Liver (tissue), 9 donors: ENCODE results near the gene CTPS1. TPM values are rescaled to one million over a fixed set of nuclear protein-coding genes. Genes with fewer than 3 reads are reported as not detected.

ENCODE experiments used
- DNase-seq: peaks from one replicate; pipeline ENCODE4 v3.0.0-alpha.2; 2017; ENCODE audit warnings: low spot score
- H3K27ac ChIP-seq, 2 donors: one replicate each; pipeline ENCODE4 v1.7.0; 2013; ENCODE audit warnings: inconsistent platforms in 2 of 2, low read length in 2 of 2, control low read depth in 1 of 2, low read depth in 1 of 2, mild to moderate bottlenecking in 1 of 2
- H3K27me3 ChIP-seq, 4 donors: one replicate each; pipeline versions ENCODE4 v1.6.1 to v1.7.0; 2013; ENCODE audit warnings: low read length in 3 of 4, inconsistent platforms in 1 of 4, mild to moderate bottlenecking in 1 of 4, moderate library complexity in 1 of 4; ENCODE audit not compliant: control insufficient read depth in 4 of 4, insufficient read depth in 4 of 4
- H3K36me3 ChIP-seq, 4 donors: one replicate each; pipeline versions ENCODE4 v1.6.1 to v1.7.0; 2013; ENCODE audit warnings: low read length in 3 of 4, mild to moderate bottlenecking in 3 of 4, low read depth in 1 of 4, moderate library complexity in 1 of 4; ENCODE audit not compliant: control insufficient read depth in 4 of 4, insufficient read depth in 3 of 4
- H3K4me1 ChIP-seq, 4 donors: one replicate each; pipeline versions ENCODE4 v1.6.1 to v1.7.0; 2013; ENCODE audit warnings: low read length in 3 of 4, mild to moderate bottlenecking in 3 of 4, moderate library complexity in 1 of 4; ENCODE audit not compliant: control insufficient read depth in 4 of 4, insufficient read depth in 4 of 4
- H3K4me3 ChIP-seq, 3 donors: one replicate each; pipeline versions ENCODE4 v1.6.1 to v1.7.0; 2013; ENCODE audit warnings: low read length in 3 of 3, control low read depth in 1 of 3, low read depth in 1 of 3, mild to moderate bottlenecking in 1 of 3
- H3K9ac ChIP-seq, 2 donors: one replicate each; pipeline ENCODE4 v1.7.0; 2013; ENCODE audit warnings: low read length in 2 of 2, mild to moderate bottlenecking in 2 of 2, moderate library complexity in 2 of 2, control low read depth in 1 of 2, low read depth in 1 of 2
- H3K9me3 ChIP-seq, 4 donors: one replicate each; pipeline versions ENCODE4 v1.6.1 to v1.7.0; 2013; ENCODE audit warnings: low read length in 3 of 4; ENCODE audit not compliant: control insufficient read depth in 4 of 4
- ATF3 ChIP-seq: IDR thresholded peaks from 2 replicates; pipeline ENCODE4 v1.6.1; 2016; ENCODE audit warnings: antibody characterized with exemption
- CTCF ChIP-seq: fragments of 150-350 bp; IDR thresholded peaks from 2 replicates; pipeline ENCODE4 v1.5.1; 2017; ENCODE audit warnings: improper control_type of control experiment, low read depth, low read length; ENCODE audit not compliant: missing input control
- GABPA ChIP-seq, 2 donors: IDR thresholded peaks in 1 of 2; conservative IDR thresholded peaks in 1 of 2; 2 replicates each; pipeline ENCODE4 v1.6.1; 2016; ENCODE audit warnings: antibody characterized with exemption in 2 of 2, mild to moderate bottlenecking in 1 of 2, moderate library complexity in 1 of 2
- HNF4A ChIP-seq, 2 donors: conservative IDR thresholded peaks; 2 replicates each; pipeline ENCODE4 v1.6.1; 2016; ENCODE audit warnings: antibody characterized with exemption in 2 of 2, mild to moderate bottlenecking in 2 of 2
- HNF4G ChIP-seq: IDR thresholded peaks from 2 replicates; pipeline ENCODE4 v1.6.1; 2016; ENCODE audit warnings: antibody characterized with exemption
- JUND ChIP-seq, 2 donors: IDR thresholded peaks; 2 replicates each; pipeline ENCODE4 v1.6.1; 2016; ENCODE audit warnings: antibody characterized with exemption in 2 of 2
- MAX ChIP-seq: IDR thresholded peaks from 2 replicates; pipeline ENCODE4 v1.6.1; 2016; ENCODE audit warnings: antibody characterized with exemption
- NR2F2 ChIP-seq: IDR thresholded peaks from 2 replicates; pipeline ENCODE4 v1.6.1; 2016; ENCODE audit warnings: antibody characterized with exemption
- RAD21 ChIP-seq, 2 donors: IDR thresholded peaks; 2 replicates each; pipeline ENCODE4 v1.6.1; 2016; ENCODE audit warnings: antibody characterized with exemption in 2 of 2, mild to moderate bottlenecking in 2 of 2
- REST ChIP-seq: IDR thresholded peaks from 2 replicates; pipeline ENCODE4 v1.6.1; 2016; ENCODE audit warnings: antibody characterized with exemption, mild to moderate bottlenecking
- RXRA ChIP-seq, 2 donors: IDR thresholded peaks; 2 replicates each; pipeline ENCODE4 v1.6.1; 2017 to 2018; ENCODE audit warnings: antibody characterized with exemption in 2 of 2, mild to moderate bottlenecking in 1 of 2
- YY1 ChIP-seq: IDR thresholded peaks from 2 replicates; pipeline ENCODE4 v1.6.1; 2016; ENCODE audit warnings: antibody characterized with exemption, mild to moderate bottlenecking
- ZBTB33 ChIP-seq: IDR thresholded peaks from 2 replicates; pipeline ENCODE4 v1.6.1; 2016; ENCODE audit warnings: antibody characterized with exemption
- WGBS: extraction: QIAGEN DNeasy Blood & Tissue Kit; methylation state at CpG from one replicate; pipeline ENCODE4 v1.1.7; 2013; 5-methylcytosine and 5-hydroxymethylcytosine counted together
- polyA plus RNA-seq, 2 donors: library from polyadenylated mRNA; stranded (reverse) in 1 of 2; unstranded in 1 of 2; fragments of 200-250 nt in 1 of 2; fragments of >200 nt in 1 of 2; fragmentation: Nextera tagmentation in 1 of 2; extraction: Ambion mirVana in 1 of 2; gene quantifications; one replicate each; pipeline versions ENCODE4 v1.2.1 to v1.2.3, GENCODE V29; 2013 to 2015
- total RNA-seq, 2 donors: library from RNA; depleted of rRNA; stranded (reverse); fragments of >200 nt; gene quantifications; one replicate each; pipeline ENCODE4 v1.2.3, GENCODE V29; 2014
- donor health status: healthy.
- donor health status: healthy.
- donor health status: healthy.
- donor health status: healthy.
- donor health status: healthy.

Gene CTPS1
- total and polyA plus RNA-seq, 4 donors: 13.6 to 46.9 (median 19.8) TPM

GRCh38 chr1:40966417-40966816, 13.1 kb upstream of the CTPS1 start:
- Histone ChIP-seq H3K9ac (no peak overlapping the region), H3K9me3 (no peaks in the 10 kb centered on the region), H3K4me1 (no peaks in the 10 kb centered on the region), H3K4me3 (no peak overlapping the region), H3K36me3 (no peaks in the 10 kb centered on the region), H3K27ac (no peak overlapping the region), H3K27me3 (no peaks in the 10 kb centered on the region)
- 69% methylated on average over 4 of the region's 4 CpGs for WGBS
- TF ChIP-seq ZBTB33: no peak
- TF ChIP-seq YY1: no peak
- no peak for TF ChIP-seq NR2F2
- no peak for TF ChIP-seq JUND (IDR thresholded peaks at IDR 0.05)
- no peak for TF ChIP-seq MAX
- TF ChIP-seq ATF3: no peak
- DNase-seq: no peak

GRCh38 chr1:40969445-40969844, 10.1 kb upstream of the CTPS1 start:
- Histone ChIP-seq H3K36me3 (no peaks in the 10 kb centered on the region), H3K27me3 (no peaks in the 10 kb centered on the region), H3K9me3 (no peaks in the 10 kb centered on the region), H3K4me3 (no peak overlapping the region), H3K27ac (no peak overlapping the region), H3K4me1 (no peaks in the 10 kb centered on the region), H3K9ac (no peak overlapping the region)
- TF ChIP-seq MAX (no peak), CTCF (no peak), NR2F2 (no peak), ATF3 (no peak), HNF4G (no peak)
- no peak for DNase-seq
- WGBS: 96% methylated on average over 6 of the region's 6 CpGs

- Histone ChIP-seq H3K9ac (no peak overlapping the region), H3K4me1 (no peaks in the 10 kb centered on the region), H3K27ac (no peak overlapping the region), H3K4me3 (no peak overlapping the region), H3K9me3 (no peaks in the 10 kb centered on the region), H3K27me3 (no peaks in the 10 kb centered on the region), H3K36me3 (no peaks in the 10 kb centered on the region)
- 68% methylated on average over 1 of the region's 1 CpG for WGBS
- no peak for DNase-seq
- TF ChIP-seq RXRA (IDR thresholded peaks at IDR 0.05) (no peak), MAX (no peak), HNF4A (conservative IDR thresholded peaks at IDR 0.05) (no peak), GABPA (IDR thresholded peaks at IDR 0.05 in 1 of 2, conservative IDR thresholded peaks at IDR 0.05 in 1 of 2) (no peak), CTCF (no peak), ZBTB33 (no peak), REST (no peak), RAD21 (IDR thresholded peaks at IDR 0.05) (no peak), NR2F2 (no peak)
These were observed 7.5 kb upstream of the CTPS1 start for GRCh38 chr1:40971966-40972365.
